H1 (cell line): Measurements from ENCODE around the gene P2RX5. TPM values are rescaled to one million over a fixed set of nuclear protein-coding genes. Genes with fewer than 3 reads are reported as not detected.

Source experiments
- HDAC2 ChIP-seq, 2 experiments: fragments of 300-600 bp in 1 of 2; sonication (generic) in 1 of 2; IDR thresholded peaks; 2 replicates each; pipeline ENCODE4 v1.6.1; 2011 to 2012; ENCODE audit warnings: low read depth in 2 of 2, low read length in 2 of 2, mild to moderate bottlenecking in 2 of 2, moderate library complexity in 2 of 2, borderline replicate concordance in 1 of 2, inconsistent platforms in 1 of 2
- KDM1A ChIP-seq: fragments of 200-600, 300-600 bp; sonication (generic); IDR thresholded peaks from 2 replicates; pipeline ENCODE4 v1.7.1; 2016; ENCODE audit warnings: mild to moderate bottlenecking, low read length, borderline replicate concordance
- MAX ChIP-seq: IDR thresholded peaks from 2 replicates; pipeline ENCODE4 v1.6.1; 2012; ENCODE audit warnings: inconsistent platforms
- polyA plus RNA-seq, 7 experiments: library from polyadenylated mRNA; depleted of rRNA in 3 of 7; stranded (reverse) in 5 of 7; unstranded in 2 of 7; fragments of >200 nt in 5 of 7; fragments of 200-250 nt in 2 of 7; gene quantifications; 1 replicate in 5 of 7; 2 replicates in 1 of 7; 4 replicates in 1 of 7; pipeline versions ENCODE4 v1.2.1 to v1.2.3, GENCODE V29; 2011 to 2013; ENCODE audit warnings: missing spikeins in 2 of 7, mixed read lengths in 2 of 7
- total RNA-seq: library from RNA; stranded (reverse); fragmentation: NEBNext Ultra II Directional; extraction: Animal tissue kit (Norgen Biotek cat#: 25700); gene quantifications from 2 replicates; pipeline ENCODE4 v1.2.1, GENCODE V29; 2021

The P2RX5 gene
- total and polyA plus RNA-seq, 2 of the 8 experiments (the other 6 are each of a cell fraction or from before 2014, with no cell fraction given): 12.0 to 15.6 TPM

- TF ChIP-seq HDAC2 (IDR thresholded peaks at IDR 0.05; ENCODE audit: borderline replicate concordance in 1 of 2, low read depth in 2 of 2, low read length in 2 of 2): no peak
- TF ChIP-seq MAX: no peak
- TF ChIP-seq KDM1A: no peak
These were observed 36.3 kb upstream of the P2RX5 start (continued) for GRCh38 chr17:3732210-3732621.
